ENCODE results near the gene TBX1. TPM values are rescaled to one million over a fixed set of nuclear protein-coding genes. Genes with fewer than 3 reads are reported as not detected.

The TBX1 gene
- total and polyA plus RNA-seq, 8 donors = 0.43 to 1.1 (median 0.68) TPM; not detected in 4

- TF ChIP-seq POLR2AphosphoS5 (IDR thresholded peaks at IDR 0.05) (no peak), POLR2A (IDR thresholded peaks at IDR 0.05) (no peak), EP300 (IDR thresholded peaks at IDR 0.05) (no peak)
- TF ChIP-seq, protein P1, sequence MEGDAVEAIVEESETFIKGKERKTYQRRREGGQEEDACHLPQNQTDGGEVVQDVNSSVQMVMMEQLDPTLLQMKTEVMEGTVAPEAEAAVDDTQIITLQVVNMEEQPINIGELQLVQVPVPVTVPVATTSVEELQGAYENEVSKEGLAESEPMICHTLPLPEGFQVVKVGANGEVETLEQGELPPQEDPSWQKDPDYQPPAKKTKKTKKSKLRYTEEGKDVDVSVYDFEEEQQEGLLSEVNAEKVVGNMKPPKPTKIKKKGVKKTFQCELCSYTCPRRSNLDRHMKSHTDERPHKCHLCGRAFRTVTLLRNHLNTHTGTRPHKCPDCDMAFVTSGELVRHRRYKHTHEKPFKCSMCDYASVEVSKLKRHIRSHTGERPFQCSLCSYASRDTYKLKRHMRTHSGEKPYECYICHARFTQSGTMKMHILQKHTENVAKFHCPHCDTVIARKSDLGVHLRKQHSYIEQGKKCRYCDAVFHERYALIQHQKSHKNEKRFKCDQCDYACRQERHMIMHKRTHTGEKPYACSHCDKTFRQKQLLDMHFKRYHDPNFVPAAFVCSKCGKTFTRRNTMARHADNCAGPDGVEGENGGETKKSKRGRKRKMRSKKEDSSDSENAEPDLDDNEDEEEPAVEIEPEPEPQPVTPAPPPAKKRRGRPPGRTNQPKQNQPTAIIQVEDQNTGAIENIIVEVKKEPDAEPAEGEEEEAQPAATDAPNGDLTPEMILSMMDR (IDR thresholded peaks at IDR 0.05) = no peak
- Histone ChIP-seq H3K36me3 (no peaks in the 10 kb centered on the region), H3K27me3 (peaks cover 37 to 100% (median 98%) of the 10 kb centered on the region in 3 donors), H3K4me1 (peaks cover 20 to 42% (median 37%) of the 10 kb centered on the region in 4 donors), H3K4me3 (peak overlapping the region; percentile 34 to 46 (median 40)), H3K9me3 (no peaks in the 10 kb centered on the region), H3K27ac (no peak overlapping the region)
- intact Hi-C loops (cut with DNase I; ENCODE audit: low total_unique reads) = no loop called here
- DNase-seq = no peak
- WGBS, 5 donors = 0 to 5% (median 2%) methylated on average over 7 to 36 of the region's 36 CpGs; no CpG with 5 or more reads in 1 of the 5 donors
Observed at GRCh38 chr22:19766240-19766510, 5.6 kb downstream of the TBX1 start.

DNA sequence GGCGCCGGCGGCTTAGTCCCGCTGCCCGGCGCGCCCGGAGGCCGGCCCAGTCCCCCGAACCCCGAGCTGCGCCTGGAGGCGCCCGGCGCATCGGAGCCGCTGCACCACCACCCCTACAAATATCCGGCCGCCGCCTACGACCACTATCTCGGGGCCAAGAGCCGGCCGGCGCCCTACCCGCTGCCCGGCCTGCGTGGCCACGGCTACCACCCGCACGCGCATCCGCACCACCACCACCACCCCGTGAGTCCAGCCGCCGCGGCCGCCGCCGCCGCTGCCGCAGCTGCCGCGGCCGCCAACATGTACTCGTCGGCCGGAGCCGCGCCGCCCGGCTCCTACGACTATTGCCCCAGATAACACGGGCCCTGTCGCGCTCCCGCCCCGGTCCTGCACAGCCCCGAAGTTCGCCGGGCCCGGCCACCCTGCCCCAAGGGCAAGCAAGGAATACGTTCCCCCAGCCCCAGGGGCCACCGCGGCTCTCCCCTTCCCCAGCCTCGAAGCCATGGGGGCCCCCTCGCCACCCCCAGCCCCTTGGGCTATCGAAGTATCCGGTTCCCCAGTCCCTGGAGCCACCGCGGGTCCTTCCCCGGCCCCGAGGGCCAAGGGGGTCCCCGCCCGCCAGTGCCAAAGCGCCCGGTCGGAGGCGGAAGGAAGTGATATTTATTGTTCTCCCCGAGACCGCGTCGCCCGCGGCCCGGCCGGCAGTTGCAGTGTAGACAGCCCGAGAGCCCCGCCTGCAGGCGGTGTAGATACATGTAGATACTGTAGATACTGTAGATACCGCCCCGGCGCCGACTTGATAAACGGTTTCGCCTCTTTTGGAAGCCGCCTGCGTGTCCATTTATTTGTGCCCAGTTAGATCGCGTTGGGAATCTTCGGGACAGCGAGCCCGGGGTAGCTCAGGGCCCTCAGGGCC lies 6.2 kb downstream of the TBX1 start:
- Histone ChIP-seq H3K27me3 (peaks cover 37 to 100% (median 92%) of the 10 kb centered on the region in 3 donors), H3K27ac (no peak overlapping the region), H3K9me3 (no peaks in the 10 kb centered on the region), H3K4me1 (peaks cover 17 to 36% (median 32%) of the 10 kb centered on the region in 4 donors), H3K36me3 (no peaks in the 10 kb centered on the region), H3K4me3 (peak overlapping the region; percentile 34 to 46 (median 40))
- intact Hi-C loops (cut with DNase I; ENCODE audit: low total_unique reads) = no loop called here
- TF ChIP-seq POLR2AphosphoS5 (IDR thresholded peaks at IDR 0.05) (no peak), POLR2A (IDR thresholded peaks at IDR 0.05) (no peak), EP300 (IDR thresholded peaks at IDR 0.05) (no peak)
- TF ChIP-seq, protein P1 (IDR thresholded peaks at IDR 0.05) = no peak
- WGBS, 5 donors = 1 to 3% (median 1%) methylated on average over 24 to 103 of the region's 103 CpGs
- peak; percentile 71 to 74 for DNase-seq

GRCh38 chr22:19767427-19768341 lies 7.1 kb downstream of the TBX1 start:
- peak overlapping the region; percentile 34 to 46 (median 40) for H3K4me3 ChIP-seq

More at GRCh38 chr22:19767427-19768341, 7.1 kb downstream of the TBX1 start:
- intact Hi-C loops (cut with DNase I; ENCODE audit: low total_unique reads) = no loop called here
- WGBS, 5 donors = 14 to 25% (median 19%) methylated on average over 28 to 35 of the region's 35 CpGs
- H3K36me3 ChIP-seq = no peaks in the 10 kb centered on the region
- peaks cover 37 to 100% (median 82%) of the 10 kb centered on the region in 3 donors for H3K27me3 ChIP-seq
- peak in 1 of 2 donors; percentile 57 for DNase-seq
- TF ChIP-seq, protein P1 (IDR thresholded peaks at IDR 0.05) = no peak
- no peak for TF ChIP-seq POLR2AphosphoS5 (IDR thresholded peaks at IDR 0.05)
- no peak for TF ChIP-seq EP300 (IDR thresholded peaks at IDR 0.05)
- no peak for TF ChIP-seq POLR2A (IDR thresholded peaks at IDR 0.05)
- H3K9me3 ChIP-seq = no peaks in the 10 kb centered on the region
- no peak overlapping the region for H3K27ac ChIP-seq
- peaks cover 17 to 35% (median 31%) of the 10 kb centered on the region in 4 donors for H3K4me1 ChIP-seq

Measured in stomach (tissue), 9 donors.